Thyroid gland (tissue), 4 donors: ENCODE measurements around the gene UBAP1.

Source experiments
- POLR2A ChIP-seq, 2 donors: fragments of 450-650 bp; IDR thresholded peaks; one replicate each; pipeline ENCODE4 v1.6.1; 2017; ENCODE audit warnings: antibody characterized with exemption in 2 of 2, mild to moderate bottlenecking in 2 of 2, moderate library complexity in 1 of 2
- TF ChIP-seq, protein P1 (sequence below), 6 experiments: fragments of 200-600 bp in 3 of 6; fragments of 450-650 bp in 3 of 6; sonication (generic) in 3 of 6; IDR thresholded peaks; one replicate each; pipeline ENCODE4 v1.5.1; 2016 to 2019; ENCODE audit warnings: antibody characterized with exemption in 6 of 6, mild to moderate bottlenecking in 2 of 6, inconsistent platforms in 1 of 6, moderate library complexity in 1 of 6

DNA sequence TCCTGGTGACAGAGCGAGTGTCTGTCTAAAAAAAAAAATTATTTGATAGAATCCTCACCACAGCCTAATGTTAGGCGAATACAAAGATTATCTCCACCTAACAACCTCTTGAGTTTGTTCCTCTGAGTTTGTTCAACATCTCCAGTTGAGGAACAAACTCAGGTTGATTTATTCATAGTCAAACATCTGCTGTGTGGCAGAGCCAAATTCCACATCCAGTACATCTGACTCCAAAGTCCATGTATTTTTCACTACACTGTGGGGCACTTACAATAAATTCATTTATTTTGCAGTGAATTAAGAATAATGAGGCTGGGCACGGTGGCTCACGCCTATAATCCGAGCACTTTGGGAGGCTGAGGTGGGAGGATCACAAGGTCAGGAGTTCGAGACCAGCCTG lies 97.0 kb downstream of the UBAP1 start:
- TF ChIP-seq, protein P1, sequence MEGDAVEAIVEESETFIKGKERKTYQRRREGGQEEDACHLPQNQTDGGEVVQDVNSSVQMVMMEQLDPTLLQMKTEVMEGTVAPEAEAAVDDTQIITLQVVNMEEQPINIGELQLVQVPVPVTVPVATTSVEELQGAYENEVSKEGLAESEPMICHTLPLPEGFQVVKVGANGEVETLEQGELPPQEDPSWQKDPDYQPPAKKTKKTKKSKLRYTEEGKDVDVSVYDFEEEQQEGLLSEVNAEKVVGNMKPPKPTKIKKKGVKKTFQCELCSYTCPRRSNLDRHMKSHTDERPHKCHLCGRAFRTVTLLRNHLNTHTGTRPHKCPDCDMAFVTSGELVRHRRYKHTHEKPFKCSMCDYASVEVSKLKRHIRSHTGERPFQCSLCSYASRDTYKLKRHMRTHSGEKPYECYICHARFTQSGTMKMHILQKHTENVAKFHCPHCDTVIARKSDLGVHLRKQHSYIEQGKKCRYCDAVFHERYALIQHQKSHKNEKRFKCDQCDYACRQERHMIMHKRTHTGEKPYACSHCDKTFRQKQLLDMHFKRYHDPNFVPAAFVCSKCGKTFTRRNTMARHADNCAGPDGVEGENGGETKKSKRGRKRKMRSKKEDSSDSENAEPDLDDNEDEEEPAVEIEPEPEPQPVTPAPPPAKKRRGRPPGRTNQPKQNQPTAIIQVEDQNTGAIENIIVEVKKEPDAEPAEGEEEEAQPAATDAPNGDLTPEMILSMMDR (IDR thresholded peaks at IDR 0.05) = no peak
- TF ChIP-seq POLR2A (IDR thresholded peaks at IDR 0.05) = no peak
